GDM1 (cell line): ENCODE results near the gene GNA12.
A peak's percentile ranks its signal among the peaks of the same experiment; 100 is the strongest.
"Not testable (repeated sequence)": the region's sequence is repeated elsewhere in the genome, so short reads cannot be mapped to it uniquely, and the experiment has no call there.

Source experiments
- DNase-seq: peaks from one replicate; lab custom pipeline; 2025; lab: John Stamatoyannopoulos, UW

Gene GNA12

GRCh38 chr7:2728316-2729030 lies 115.6 kb downstream of the GNA12 start:
- DNase-seq: no peak

GRCh38 chr7:2727206-2727605 lies 116.9 kb downstream of the GNA12 start:
- not testable (repeated sequence) for DNase-seq

GRCh38 chr7:2726316-2727018 lies 117.6 kb downstream of the GNA12 start:
- DNase-seq: no peak

GRCh38 chr7:2725178-2726105 lies 118.7 kb downstream of the GNA12 start:
- no peak for DNase-seq

- no peak for DNase-seq
Measured at GRCh38 chr7:2724453-2725177, 119.5 kb downstream of the GNA12 start.

GRCh38 chr7:2724036-2724435 lies 120.1 kb downstream of the GNA12 start:
- not testable (repeated sequence) for DNase-seq

- DNase-seq: no peak
Measured at GRCh38 chr7:2723138-2723850, 120.8 kb downstream of the GNA12 start.

- DNase-seq: no peak
Measured at GRCh38 chr7:2722591-2722990, 121.5 kb downstream of the GNA12 start.

GRCh38 chr7:2721842-2722241 lies 122.3 kb downstream of the GNA12 start:
- no peak for DNase-seq

GRCh38 chr7:2720024-2720423 lies 124.1 kb downstream of the GNA12 start:
- no peak for DNase-seq

GRCh38 chr7:2719007-2719406 lies 125.1 kb downstream of the GNA12 start:
- no peak for DNase-seq

GRCh38 chr7:2718296-2718965 lies 125.7 kb downstream of the GNA12 start:
- no peak for DNase-seq

- peak; percentile 76 for DNase-seq
Measured at GRCh38 chr7:2717293-2718261, 126.5 kb downstream of the GNA12 start.

- no peak for DNase-seq
Measured at GRCh38 chr7:2716906-2717292, 127.2 kb downstream of the GNA12 start.

- DNase-seq: no peak
Measured at GRCh38 chr7:2716488-2716887, 127.6 kb downstream of the GNA12 start.

- DNase-seq: no peak
Measured at GRCh38 chr7:2715341-2716231, 128.5 kb downstream of the GNA12 start.

GRCh38 chr7:2714636-2715035 lies 129.5 kb downstream of the GNA12 start:
- no peak for DNase-seq

- DNase-seq: no peak
Measured at GRCh38 chr7:2713978-2714377, 130.1 kb downstream of the GNA12 start.
